PFSK-1 (cell line): ENCODE results near the gene XDH.

Source experiments
- POLR2AphosphoS5 ChIP-seq: IDR thresholded peaks from 2 replicates; pipeline ENCODE4 v1.6.1; 2012; ENCODE audit warnings: low read depth, mild to moderate bottlenecking, control low read depth, low read length, moderate library complexity
- SIN3A ChIP-seq: IDR thresholded peaks from 2 replicates; pipeline ENCODE4 v1.6.1; 2012; ENCODE audit warnings: mild to moderate bottlenecking, low read length, moderate library complexity, borderline replicate concordance; ENCODE audit not compliant: insufficient read depth
- TAF1 ChIP-seq: IDR thresholded peaks from 2 replicates; pipeline ENCODE4 v1.6.1; 2012; ENCODE audit warnings: low read length, control low read depth, borderline replicate concordance; ENCODE audit not compliant: insufficient read depth
- TF ChIP-seq, protein P1 (sequence below), 2 experiments: IDR thresholded peaks; 2 replicates each; pipeline versions ENCODE4 v1.6.1 to v1.8.0; 2011 to 2012; ENCODE audit warnings: low read depth in 2 of 2, low read length in 2 of 2, control low read depth in 1 of 2, inconsistent platforms in 1 of 2, mild to moderate bottlenecking in 1 of 2, moderate library complexity in 1 of 2; ENCODE audit not compliant: insufficient read depth in 1 of 2

DNA sequence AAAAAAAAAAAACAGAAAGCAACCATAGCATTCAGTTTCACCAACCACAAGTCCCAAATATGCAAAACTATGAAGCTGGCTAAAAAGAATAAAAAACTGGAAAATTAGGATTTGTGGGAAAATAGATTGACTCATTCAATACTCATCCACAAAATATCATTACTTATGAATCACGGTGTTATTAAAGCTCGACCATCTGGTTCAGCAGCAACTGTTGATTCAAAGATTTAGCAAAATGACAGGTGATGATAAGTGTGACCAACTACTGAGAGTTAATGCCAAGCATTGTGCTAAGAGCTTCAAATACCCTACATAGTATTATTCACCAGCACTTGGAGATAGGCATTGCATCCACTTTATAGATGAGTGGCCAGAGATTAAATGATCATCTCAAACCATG is 26.2 kb upstream of the XDH start:
- TF ChIP-seq POLR2AphosphoS5 (no peak), SIN3A (no peak), TAF1 (no peak)
- TF ChIP-seq, protein P1, sequence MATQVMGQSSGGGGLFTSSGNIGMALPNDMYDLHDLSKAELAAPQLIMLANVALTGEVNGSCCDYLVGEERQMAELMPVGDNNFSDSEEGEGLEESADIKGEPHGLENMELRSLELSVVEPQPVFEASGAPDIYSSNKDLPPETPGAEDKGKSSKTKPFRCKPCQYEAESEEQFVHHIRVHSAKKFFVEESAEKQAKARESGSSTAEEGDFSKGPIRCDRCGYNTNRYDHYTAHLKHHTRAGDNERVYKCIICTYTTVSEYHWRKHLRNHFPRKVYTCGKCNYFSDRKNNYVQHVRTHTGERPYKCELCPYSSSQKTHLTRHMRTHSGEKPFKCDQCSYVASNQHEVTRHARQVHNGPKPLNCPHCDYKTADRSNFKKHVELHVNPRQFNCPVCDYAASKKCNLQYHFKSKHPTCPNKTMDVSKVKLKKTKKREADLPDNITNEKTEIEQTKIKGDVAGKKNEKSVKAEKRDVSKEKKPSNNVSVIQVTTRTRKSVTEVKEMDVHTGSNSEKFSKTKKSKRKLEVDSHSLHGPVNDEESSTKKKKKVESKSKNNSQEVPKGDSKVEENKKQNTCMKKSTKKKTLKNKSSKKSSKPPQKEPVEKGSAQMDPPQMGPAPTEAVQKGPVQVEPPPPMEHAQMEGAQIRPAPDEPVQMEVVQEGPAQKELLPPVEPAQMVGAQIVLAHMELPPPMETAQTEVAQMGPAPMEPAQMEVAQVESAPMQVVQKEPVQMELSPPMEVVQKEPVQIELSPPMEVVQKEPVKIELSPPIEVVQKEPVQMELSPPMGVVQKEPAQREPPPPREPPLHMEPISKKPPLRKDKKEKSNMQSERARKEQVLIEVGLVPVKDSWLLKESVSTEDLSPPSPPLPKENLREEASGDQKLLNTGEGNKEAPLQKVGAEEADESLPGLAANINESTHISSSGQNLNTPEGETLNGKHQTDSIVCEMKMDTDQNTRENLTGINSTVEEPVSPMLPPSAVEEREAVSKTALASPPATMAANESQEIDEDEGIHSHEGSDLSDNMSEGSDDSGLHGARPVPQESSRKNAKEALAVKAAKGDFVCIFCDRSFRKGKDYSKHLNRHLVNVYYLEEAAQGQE (IDR thresholded peaks at IDR 0.05; ENCODE audit: insufficient read depth in 1 of 2, low read depth in 2 of 2, low read length in 2 of 2): no peak
